Suprapubic skin (tissue), 4 donors: ENCODE results near the gene SEMA3A. TPM values are rescaled to one million over a fixed set of nuclear protein-coding genes. Genes with fewer than 3 reads are reported as not detected.
"Not testable (repeated sequence)": the region's sequence is repeated elsewhere in the genome, so short reads cannot be mapped to it uniquely, and the experiment has no call there.

Experiments
- DNase-seq, 2 donors: peaks; one replicate each; pipeline ENCODE4 v3.0.0-alpha.2; 2019; ENCODE audit warnings: low spot score in 2 of 2
- H3K27ac ChIP-seq: fragments of 200-600 bp; sonication (generic); one replicate; pipeline ENCODE4 v1.5.1; 2019
- H3K27me3 ChIP-seq: fragments of 200-600 bp; sonication (generic); one replicate; pipeline ENCODE4 v1.5.1; 2019
- H3K36me3 ChIP-seq: fragments of 200-600 bp; sonication (generic); one replicate; pipeline ENCODE4 v1.5.1; 2019
- H3K4me1 ChIP-seq: fragments of 200-600 bp; sonication (generic); one replicate; pipeline ENCODE4 v1.5.1; 2019
- H3K4me3 ChIP-seq: fragments of 200-600 bp; sonication (generic); one replicate; pipeline ENCODE4 v1.5.1; 2019; ENCODE audit warnings: mild to moderate bottlenecking
- H3K9me3 ChIP-seq: fragments of 200-600 bp; sonication (generic); one replicate; pipeline ENCODE4 v1.5.1; 2019
- EP300 ChIP-seq: sonication (generic); formaldehyde crosslinking; IDR thresholded peaks from one replicate; pipeline ENCODE4 v1.6.1; 2017; ENCODE audit warnings: antibody characterized with exemption
- POLR2A ChIP-seq, 2 donors: fragments of 450-650 bp; IDR thresholded peaks; one replicate each; pipeline ENCODE4 v1.6.1; 2017; ENCODE audit warnings: antibody characterized with exemption in 2 of 2, mild to moderate bottlenecking in 2 of 2, moderate library complexity in 2 of 2
- POLR2AphosphoS5 ChIP-seq, 3 donors: sonication (generic); formaldehyde crosslinking; IDR thresholded peaks; one replicate each; pipeline ENCODE4 v1.6.1; 2017; ENCODE audit warnings: antibody characterized with exemption in 3 of 3
- WGBS: methylation state at CpG from one replicate; pipeline ENCODE4 v1.1.5; 2018; 5-methylcytosine and 5-hydroxymethylcytosine counted together
- total RNA-seq, 4 donors: library from RNA; depleted of rRNA; stranded (reverse); fragments of >200 nt; gene quantifications; one replicate each; pipeline ENCODE4 v1.1.0, GENCODE V29; 2016
- TF ChIP-seq, protein P1 (sequence below), 2 donors: fragments of 200-600 bp in 1 of 2; fragments of 450-650 bp in 1 of 2; sonication (generic) in 1 of 2; IDR thresholded peaks; one replicate each; pipeline ENCODE4 v1.5.1; 2016 to 2019; ENCODE audit warnings: antibody characterized with exemption in 2 of 2, mild to moderate bottlenecking in 1 of 2, moderate library complexity in 1 of 2

SEMA3A gene
- total RNA-seq, 4 donors from 2014 or later = 1.1 to 7.3 (median 3.2) TPM

DNA sequence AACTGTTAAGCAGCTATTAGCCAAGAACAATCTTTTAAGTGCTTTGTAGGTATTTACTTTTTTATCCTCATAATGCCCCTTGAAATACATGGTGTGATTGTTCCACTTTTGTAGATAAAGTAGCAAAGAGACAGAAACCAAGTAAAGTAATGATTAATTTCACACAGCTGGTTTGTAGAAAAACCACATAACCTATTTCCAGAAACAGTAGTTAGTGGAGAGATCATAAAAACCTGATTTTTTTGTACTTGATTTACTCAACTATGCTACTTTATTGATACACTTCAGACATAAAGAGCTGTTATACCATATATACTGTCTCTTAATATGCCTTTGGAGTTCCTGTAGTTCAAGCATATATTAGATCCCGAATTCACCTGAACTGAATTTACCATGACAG, 118.4 kb downstream of the SEMA3A start:
- no peak for TF ChIP-seq POLR2AphosphoS5 (IDR thresholded peaks at IDR 0.05)
- no peak for TF ChIP-seq EP300
- TF ChIP-seq, protein P1, sequence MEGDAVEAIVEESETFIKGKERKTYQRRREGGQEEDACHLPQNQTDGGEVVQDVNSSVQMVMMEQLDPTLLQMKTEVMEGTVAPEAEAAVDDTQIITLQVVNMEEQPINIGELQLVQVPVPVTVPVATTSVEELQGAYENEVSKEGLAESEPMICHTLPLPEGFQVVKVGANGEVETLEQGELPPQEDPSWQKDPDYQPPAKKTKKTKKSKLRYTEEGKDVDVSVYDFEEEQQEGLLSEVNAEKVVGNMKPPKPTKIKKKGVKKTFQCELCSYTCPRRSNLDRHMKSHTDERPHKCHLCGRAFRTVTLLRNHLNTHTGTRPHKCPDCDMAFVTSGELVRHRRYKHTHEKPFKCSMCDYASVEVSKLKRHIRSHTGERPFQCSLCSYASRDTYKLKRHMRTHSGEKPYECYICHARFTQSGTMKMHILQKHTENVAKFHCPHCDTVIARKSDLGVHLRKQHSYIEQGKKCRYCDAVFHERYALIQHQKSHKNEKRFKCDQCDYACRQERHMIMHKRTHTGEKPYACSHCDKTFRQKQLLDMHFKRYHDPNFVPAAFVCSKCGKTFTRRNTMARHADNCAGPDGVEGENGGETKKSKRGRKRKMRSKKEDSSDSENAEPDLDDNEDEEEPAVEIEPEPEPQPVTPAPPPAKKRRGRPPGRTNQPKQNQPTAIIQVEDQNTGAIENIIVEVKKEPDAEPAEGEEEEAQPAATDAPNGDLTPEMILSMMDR (IDR thresholded peaks at IDR 0.05) = no peak
- TF ChIP-seq POLR2A (IDR thresholded peaks at IDR 0.05) = no peak
- no peak overlapping the region for H3K27ac ChIP-seq
- H3K4me3 ChIP-seq = no peak overlapping the region
- WGBS = 100% methylated on average over 1 of the region's 1 CpG
- DNase-seq = no peak
- no peaks in the 10 kb centered on the region for H3K9me3 ChIP-seq
- H3K4me1 ChIP-seq = no peaks in the 10 kb centered on the region
- H3K27me3 ChIP-seq = no peaks in the 10 kb centered on the region
- no peaks in the 10 kb centered on the region for H3K36me3 ChIP-seq

DNA sequence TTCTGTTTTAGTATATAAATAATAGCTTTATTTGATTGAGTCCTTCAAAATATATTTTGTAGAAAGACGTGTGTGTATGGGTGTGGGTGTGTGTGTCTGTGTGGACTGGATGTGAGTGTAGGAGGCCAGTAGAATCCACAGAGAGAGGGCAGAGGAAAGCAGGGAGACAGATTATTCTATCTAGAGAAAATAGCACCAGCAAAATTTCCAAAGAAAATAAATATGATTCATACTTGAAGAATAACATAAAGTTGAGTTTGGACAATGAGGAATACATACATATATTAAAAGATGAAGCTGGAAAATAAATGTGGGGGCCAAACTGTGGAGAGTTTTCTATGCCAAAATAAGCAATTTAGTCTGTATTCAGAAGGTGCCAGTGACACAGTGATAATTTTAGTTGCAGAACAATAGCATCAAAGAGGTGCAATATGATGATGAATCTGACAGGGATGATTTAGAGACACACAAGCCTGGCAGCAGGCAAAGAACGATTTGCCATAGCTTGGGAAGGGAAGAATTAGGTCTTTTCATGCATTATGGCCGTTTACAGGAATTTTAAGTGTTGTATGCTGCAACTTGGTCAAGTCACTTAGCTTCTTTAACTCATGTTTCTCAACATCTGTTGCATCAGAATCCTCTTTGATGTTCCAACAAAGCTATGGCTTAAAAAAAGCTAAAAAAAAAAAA, 121.3 kb downstream of the SEMA3A start:
- H3K27ac ChIP-seq = no peak overlapping the region
- TF ChIP-seq POLR2A (IDR thresholded peaks at IDR 0.05) = no peak
- TF ChIP-seq, protein P1 (IDR thresholded peaks at IDR 0.05) = no peak
- no peak for TF ChIP-seq EP300
- TF ChIP-seq POLR2AphosphoS5 (IDR thresholded peaks at IDR 0.05) = no peak
- H3K27me3 ChIP-seq = no peaks in the 10 kb centered on the region
- H3K36me3 ChIP-seq = no peaks in the 10 kb centered on the region
- H3K9me3 ChIP-seq = no peaks in the 10 kb centered on the region
- H3K4me1 ChIP-seq = no peaks in the 10 kb centered on the region
- no peak for DNase-seq
- no peak overlapping the region for H3K4me3 ChIP-seq
- WGBS = 43% methylated on average over 3 of the region's 3 CpGs

DNA sequence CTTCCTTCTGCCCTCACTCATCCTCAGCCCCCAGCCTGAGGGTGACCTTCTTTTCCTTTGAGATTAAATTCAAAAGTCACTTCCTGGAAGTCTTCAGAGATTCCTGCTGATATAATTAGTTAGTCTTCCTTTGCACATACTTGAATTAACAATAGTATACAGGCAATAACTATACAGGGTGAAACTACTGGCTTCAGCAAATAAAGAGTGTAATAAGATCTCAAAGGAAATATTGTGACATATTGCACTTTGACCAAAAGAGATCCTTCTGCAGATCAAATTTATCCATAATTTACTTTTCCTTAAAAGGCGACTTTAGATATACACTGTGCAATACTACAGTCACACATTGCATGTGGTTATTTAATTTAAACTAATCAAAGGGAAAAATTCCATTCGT, 123.8 kb downstream of the SEMA3A start:
- H3K4me3 ChIP-seq = no peak overlapping the region
- H3K27ac ChIP-seq = no peak overlapping the region
- no peak for DNase-seq
- no peaks in the 10 kb centered on the region for H3K9me3 ChIP-seq
- 59% methylated on average over 2 of the region's 2 CpGs for WGBS
- no peak for TF ChIP-seq POLR2A (IDR thresholded peaks at IDR 0.05)
- TF ChIP-seq, protein P1 (IDR thresholded peaks at IDR 0.05) = no peak
- no peak for TF ChIP-seq POLR2AphosphoS5 (IDR thresholded peaks at IDR 0.05)
- TF ChIP-seq EP300 = no peak
- H3K27me3 ChIP-seq = no peaks in the 10 kb centered on the region
- no peaks in the 10 kb centered on the region for H3K36me3 ChIP-seq
- H3K4me1 ChIP-seq = no peaks in the 10 kb centered on the region

DNA sequence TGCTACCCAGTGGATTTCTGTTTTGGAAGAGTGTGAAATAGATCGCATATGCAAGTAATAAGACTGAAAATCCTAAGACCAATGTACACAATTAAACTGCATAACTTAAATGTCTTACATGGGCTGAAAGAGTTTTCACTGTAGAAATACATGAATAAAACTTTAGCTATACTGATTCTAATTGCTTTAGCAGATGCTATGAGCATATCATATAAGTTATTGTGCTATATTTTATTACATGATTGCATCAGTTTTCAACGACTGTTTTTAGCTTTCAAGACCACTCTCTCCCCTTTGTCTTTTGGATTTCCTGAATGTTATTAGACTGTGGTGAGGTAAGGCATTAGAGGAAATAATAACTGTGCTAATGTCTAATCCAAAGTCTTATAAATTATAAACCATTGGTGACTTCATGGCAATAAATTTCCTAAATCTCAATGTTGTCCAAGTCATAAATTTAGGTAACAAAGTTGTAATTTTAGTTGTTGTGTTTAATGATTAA, 124.5 kb downstream of the SEMA3A start:
- H3K36me3 ChIP-seq = no peaks in the 10 kb centered on the region

DNA sequence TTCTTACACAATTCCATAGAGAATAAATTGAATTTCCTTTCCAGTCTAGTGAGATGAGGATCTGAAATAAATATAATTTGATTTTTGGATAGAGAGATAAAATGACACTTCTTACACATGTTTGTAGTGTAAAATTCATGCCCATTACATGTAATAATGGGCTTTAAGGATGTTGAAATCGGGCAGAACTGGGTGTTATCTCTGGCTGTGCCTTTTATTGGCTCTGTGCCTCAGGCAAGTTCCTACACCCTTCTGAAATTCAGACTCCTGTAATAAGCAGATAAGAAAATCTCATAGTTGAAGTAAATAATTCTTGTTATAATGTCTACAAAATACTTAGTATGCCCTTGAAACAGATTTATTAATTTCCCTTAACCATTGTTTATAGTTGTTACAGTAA, 125.6 kb downstream of the SEMA3A start:
- TF ChIP-seq POLR2AphosphoS5 (IDR thresholded peaks at IDR 0.05) (no peak), EP300 (no peak)
- TF ChIP-seq, protein P1 (IDR thresholded peaks at IDR 0.05) = no peak
- H3K27ac ChIP-seq = no peak overlapping the region
- H3K4me3 ChIP-seq = no peak overlapping the region
- no peaks in the 10 kb centered on the region for H3K4me1 ChIP-seq
- no peaks in the 10 kb centered on the region for H3K27me3 ChIP-seq
- WGBS = 27% methylated on average over 1 of the region's 1 CpG
- H3K36me3 ChIP-seq = no peaks in the 10 kb centered on the region
- H3K9me3 ChIP-seq = no peaks in the 10 kb centered on the region
- DNase-seq = no peak

More for the DNA sequence above, 124.5 kb downstream of the SEMA3A start:
- Histone ChIP-seq H3K9me3 (no peaks in the 10 kb centered on the region), H3K4me3 (no peak overlapping the region), H3K4me1 (no peaks in the 10 kb centered on the region), H3K27me3 (no peaks in the 10 kb centered on the region), H3K27ac (no peak overlapping the region)
- TF ChIP-seq POLR2A (IDR thresholded peaks at IDR 0.05) = no peak
- no peak for TF ChIP-seq EP300
- TF ChIP-seq, protein P1 (IDR thresholded peaks at IDR 0.05) = no peak
- no peak for TF ChIP-seq POLR2AphosphoS5 (IDR thresholded peaks at IDR 0.05)
- WGBS = 58% methylated on average over 2 of the region's 2 CpGs
- DNase-seq = no peak

DNA sequence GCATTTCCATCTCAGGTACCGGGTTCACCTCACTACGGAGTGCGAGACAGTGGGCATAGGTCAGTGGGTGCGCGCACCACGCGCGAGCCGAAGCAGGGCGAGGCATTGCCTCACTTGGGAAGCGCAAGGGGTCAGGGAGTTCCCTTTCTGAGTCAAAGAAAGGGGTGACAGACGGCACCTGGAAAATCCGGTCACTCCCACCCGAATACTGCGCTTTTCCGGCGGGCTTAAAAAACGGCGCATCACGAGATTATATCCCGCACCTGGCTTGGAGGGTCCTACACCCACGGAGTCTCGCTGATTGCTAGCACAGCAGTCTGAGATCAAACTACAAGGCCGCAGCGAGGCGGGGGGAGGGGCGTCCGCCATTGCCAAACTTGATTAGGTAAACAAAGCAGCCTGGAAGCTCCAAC, 132.1 kb downstream of the SEMA3A start:
- not testable (repeated sequence) for H3K36me3 ChIP-seq, DNase-seq
- 98% methylated on average over 24 of the region's 28 CpGs for WGBS

More for the DNA sequence above, 132.1 kb downstream of the SEMA3A start:
- H3K4me3 ChIP-seq, H3K4me1 ChIP-seq, H3K27me3 ChIP-seq, H3K27ac ChIP-seq, H3K9me3 ChIP-seq: not testable (repeated sequence)
